ENCODE data around the gene LRRTM4. TPM values are rescaled to one million over a fixed set of nuclear protein-coding genes. Genes with fewer than 3 reads are reported as not detected.

LRRTM4 gene
- polyA plus RNA-seq, 2 of the 4 experiments (the other 2 are of a cell fraction): 0.03 TPM; not detected in 1

GRCh38 chr2:77484026-77484425 is 38.1 kb downstream of the LRRTM4 start:
- ChIA-PET POLR2A (no interaction called here), CTCF (no interaction called here)
- no peaks in the 10 kb centered on the region; the same call in 2 of the 3 replicates for H3K9me3 ChIP-seq
- no peak overlapping the region for H3K4me2 ChIP-seq
- DNase-seq (ENCODE audit: low read depth in 1 of 2, low spot score in 1 of 2): no peak
- no peak for FAIRE-seq
- H3K4me3 ChIP-seq: no peak overlapping the region
- no peak for TF ChIP-seq CBX2 (IDR thresholded peaks at IDR 0.05; ENCODE audit: borderline replicate concordance, low read depth)
- TF ChIP-seq MAZ (IDR thresholded peaks at IDR 0.05; ENCODE audit: borderline replicate concordance, low read depth, low read length): no peak
- no peak for TF ChIP-seq FOSL2 (IDR thresholded peaks at IDR 0.05)
- no peak for TF ChIP-seq FOSL2 (CRISPR knock-in tag; IDR thresholded peaks at IDR 0.05)
- TF ChIP-seq TP53 (CRISPR knock-in tag; IDR thresholded peaks at IDR 0.05): no peak
- TF ChIP-seq NPAS2 (CRISPR knock-in tag; IDR thresholded peaks at IDR 0.05; ENCODE audit: borderline replicate concordance): no peak
- TF ChIP-seq MAX (IDR thresholded peaks at IDR 0.05): no peak
- no peak for TF ChIP-seq HOXA7 (CRISPR knock-in tag; IDR thresholded peaks at IDR 0.05)
- no peak for TF ChIP-seq SMC3 (IDR thresholded peaks at IDR 0.05)
- no peak for TF ChIP-seq ZSCAN20 (CRISPR knock-in tag; IDR thresholded peaks at IDR 0.05)
- TF ChIP-seq ELK1 (IDR thresholded peaks at IDR 0.05; ENCODE audit: low read depth, low read length): no peak
- TF ChIP-seq HES2 (IDR thresholded peaks at IDR 0.05): no peak
- no peak for TF ChIP-seq ESRRA (IDR thresholded peaks at IDR 0.05; ENCODE audit: borderline replicate concordance, low read length)
- TF ChIP-seq HDAC2 (IDR thresholded peaks at IDR 0.05): no peak
- TF ChIP-seq HOXB5 (CRISPR knock-in tag; IDR thresholded peaks at IDR 0.05): no peak
- TF ChIP-seq EP300 (IDR thresholded peaks at IDR 0.05): no peak
- TF ChIP-seq MYC (IDR thresholded peaks at IDR 0.05; ENCODE audit: borderline replicate concordance, low read length): no peak
- TF ChIP-seq SREBF2 (IDR thresholded peaks at IDR 0.05): no peak
- TF ChIP-seq RAD21 (conservative IDR thresholded peaks at IDR 0.05 in 1 of 2, IDR thresholded peaks at IDR 0.05 in 1 of 2): no peak
- no peak for TF ChIP-seq NR3C1 (IDR thresholded peaks at IDR 0.05)
- no peak for ATAC-seq
- H3K27ac ChIP-seq: no peak overlapping the region
- H3K4me1 ChIP-seq: no peaks in the 10 kb centered on the region

- POLR2A ChIA-PET: no interaction called here
- H3K27ac ChIP-seq: no peak overlapping the region
- H3K4me1 ChIP-seq: no peaks in the 10 kb centered on the region
- no peak for DNase-seq (ENCODE audit: low read depth in 1 of 2, low spot score in 1 of 2)
- no peak for FAIRE-seq
- TF ChIP-seq POLR2A (IDR thresholded peaks at IDR 0.05; ENCODE audit: low read length) (no peak), RFX5 (IDR thresholded peaks at IDR 0.05) (no peak), E2F6 (IDR thresholded peaks at IDR 0.05; ENCODE audit: borderline replicate concordance, low read depth) (no peak), EHF (CRISPR knock-in tag; IDR thresholded peaks at IDR 0.05) (no peak), ESRRA (IDR thresholded peaks at IDR 0.05; ENCODE audit: borderline replicate concordance, low read length) (no peak)
- H3K9me3 ChIP-seq: no peaks in the 10 kb centered on the region
- under 1% methylated on average over 3 of the region's 3 CpGs for whole genome bisulfite sequencing (ENCODE audit: missing lambda C conversion rate)
- no peak for ATAC-seq
- no peak overlapping the region for H3K4me2 ChIP-seq
- no peak overlapping the region for H3K4me3 ChIP-seq
- CTCF ChIA-PET: interaction anchor here (0.6 kb wide), 1 partner anchor 1346 kb away, joined by 4 read pairs; no protein-coding TSS in a partner anchor
These were observed 42.3 kb downstream of the LRRTM4 start for GRCh38 chr2:77479895-77480294.

- POLR2A ChIA-PET: no interaction called here
- CTCF ChIA-PET: interaction anchor here (0.6 kb wide), 1 partner anchor 1345 kb away, joined by 4 read pairs; no protein-coding TSS in a partner anchor
- H3K27ac ChIP-seq: no peak overlapping the region
- H3K4me3 ChIP-seq: no peak overlapping the region
- ATAC-seq: no peak
- DNase-seq (ENCODE audit: low read depth in 1 of 2, low spot score in 1 of 2): no peak
- no peak for FAIRE-seq
- 0 out of 3 replicates have a peak, but pooled peaks cover 2% of the 10 kb centered on the region for H3K9me3 ChIP-seq
- H3K4me2 ChIP-seq: no peak overlapping the region
- WGBS (ENCODE audit: missing lambda C conversion rate): 29% methylated on average over 6 of the region's 6 CpGs
- H3K4me1 ChIP-seq: no peaks in the 10 kb centered on the region
- no peak for TF ChIP-seq FOSL2 (IDR thresholded peaks at IDR 0.05)
- TF ChIP-seq FOSL2 (CRISPR knock-in tag; IDR thresholded peaks at IDR 0.05): no peak
- no peak for TF ChIP-seq PHF8 (IDR thresholded peaks at IDR 0.05; ENCODE audit: borderline replicate concordance, low read depth)
- TF ChIP-seq MYC (IDR thresholded peaks at IDR 0.05; ENCODE audit: borderline replicate concordance, low read length): no peak
- no peak for TF ChIP-seq GATA3 (IDR thresholded peaks at IDR 0.05; ENCODE audit: borderline replicate concordance)
These were observed 42.8 kb downstream of the LRRTM4 start for GRCh38 chr2:77479395-77479794.
